Coronary artery (tissue), 2 donors: ENCODE measurements around the gene PRKCZ.

Experiments
- DNase-seq: peaks from one replicate; pipeline ENCODE4 v3.0.0-alpha.2; 2017; ENCODE audit warnings: low spot score
- H3K27ac ChIP-seq, 2 donors: fragments of 200-600 bp; sonication (generic); one replicate each; pipeline ENCODE4 v1.5.1; 2016 to 2019
- H3K4me3 ChIP-seq: fragments of 200-600 bp; sonication (generic); 2 replicates; pipeline ENCODE4 v1.5.1; 2016; ENCODE audit warnings: mild to moderate bottlenecking, moderate library complexity
- CTCF ChIP-seq: fragments of 200-600 bp; sonication (generic); IDR thresholded peaks from one replicate; pipeline ENCODE4 v1.5.1; 2019; ENCODE audit warnings: antibody characterized with exemption

PRKCZ gene

GRCh38 chr1:2068951-2069350 is 18.7 kb downstream of the PRKCZ start:
- TF ChIP-seq CTCF: no peak
- no peak overlapping the region for H3K27ac ChIP-seq
- no peak overlapping the region for H3K4me3 ChIP-seq
- no peak for DNase-seq

GRCh38 chr1:2070016-2070415 is 19.8 kb downstream of the PRKCZ start:
- Histone ChIP-seq H3K27ac (no peak overlapping the region), H3K4me3 (no peak overlapping the region)
- no peak for TF ChIP-seq CTCF
- DNase-seq: no peak

DNA sequence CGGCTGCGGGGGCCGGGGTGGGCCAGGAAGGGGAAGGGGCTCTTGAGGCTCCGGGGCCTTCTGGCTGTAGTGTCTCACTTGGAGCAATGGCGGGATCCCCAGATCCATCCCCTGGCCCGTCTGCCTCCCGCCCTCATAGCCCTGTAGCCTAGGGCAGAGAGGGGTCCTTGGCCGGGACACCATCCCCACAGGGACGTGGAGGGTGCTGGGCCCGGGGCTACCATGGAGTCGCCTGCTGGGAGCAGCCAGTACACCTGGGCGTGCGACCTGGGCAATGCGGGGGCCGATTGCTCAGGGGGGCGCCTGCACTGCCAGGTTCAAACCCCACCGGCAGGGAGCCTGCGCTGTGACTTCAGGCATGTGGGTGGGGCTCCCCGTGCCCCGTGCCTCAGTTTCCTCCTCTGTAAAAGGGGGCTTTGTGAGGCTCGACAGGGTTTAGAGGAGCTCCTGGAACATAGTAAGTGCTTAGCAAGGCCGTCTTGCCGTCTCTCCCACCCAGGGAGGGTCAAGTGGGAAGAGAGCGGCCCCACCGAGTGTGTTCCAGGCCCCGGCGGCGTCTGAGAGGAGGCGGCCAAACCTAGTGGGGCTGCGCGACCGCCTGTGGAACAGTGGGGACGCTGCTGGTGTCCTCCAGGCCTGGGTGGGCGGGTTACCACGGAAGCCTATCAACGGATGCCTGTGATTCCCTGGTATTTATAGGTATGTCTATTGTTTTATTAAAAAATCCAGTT is 20.8 kb downstream of the PRKCZ start:
- DNase-seq: no peak
- Histone ChIP-seq H3K27ac (no peak overlapping the region), H3K4me3 (no peak overlapping the region)
- TF ChIP-seq CTCF: no peak

DNA sequence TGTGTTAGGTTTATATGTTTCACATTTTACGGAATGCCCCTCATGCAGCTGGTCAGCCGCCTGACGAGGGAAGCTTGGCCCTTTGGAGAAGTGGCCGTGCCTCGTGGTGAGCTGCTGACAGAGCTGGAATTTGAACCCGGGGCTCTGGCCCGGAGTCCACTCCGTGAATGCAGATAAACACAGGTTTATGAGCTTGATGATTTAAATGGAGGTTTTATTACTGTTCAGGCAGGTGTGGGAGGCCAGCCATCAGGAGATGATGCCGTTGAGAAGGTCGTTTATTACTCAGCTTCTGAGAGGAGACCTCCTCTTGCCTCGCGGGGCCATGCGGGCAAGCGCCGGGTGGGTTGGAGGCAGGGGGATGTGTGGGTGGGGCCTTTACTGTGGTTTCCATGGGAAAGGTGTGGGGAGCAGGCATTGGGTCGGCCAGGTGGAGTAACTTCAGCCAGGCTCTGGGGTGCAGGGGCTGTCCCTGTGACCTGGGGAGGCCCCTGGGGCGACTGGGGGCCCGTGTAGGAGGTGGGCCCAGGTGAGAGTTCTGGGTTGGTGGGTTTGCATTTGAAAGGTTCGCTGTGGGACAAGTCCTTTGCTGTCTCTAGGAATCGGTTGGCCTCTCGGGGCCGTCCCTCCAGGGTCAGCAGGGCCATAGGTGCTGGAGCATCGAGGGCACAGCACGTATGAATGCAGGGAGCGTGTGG is 22.0 kb downstream of the PRKCZ start:
- no peak for DNase-seq
- Histone ChIP-seq H3K27ac (no peak overlapping the region), H3K4me3 (no peak overlapping the region)
- TF ChIP-seq CTCF: no peak

DNA sequence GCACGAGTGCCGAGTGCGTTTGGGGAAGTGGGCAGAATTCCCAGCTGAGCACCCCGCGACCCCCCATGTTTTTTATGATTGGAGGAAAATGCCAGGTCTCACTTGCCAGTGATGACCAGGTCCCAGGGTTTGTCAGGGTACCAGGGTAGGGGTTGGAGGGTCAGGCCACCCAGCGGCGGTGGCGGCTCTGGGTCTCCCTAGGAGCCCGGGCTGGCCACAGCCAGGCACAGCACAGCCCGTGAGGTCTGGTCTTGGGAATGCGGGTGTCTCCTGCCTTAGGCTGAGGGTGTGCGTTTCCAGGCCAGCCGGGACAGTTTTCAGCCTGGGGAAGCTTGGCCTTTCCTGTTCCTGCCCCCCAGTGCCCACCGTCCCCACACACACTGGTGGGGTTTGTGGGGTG is 22.7 kb downstream of the PRKCZ start:
- H3K27ac ChIP-seq: no peak overlapping the region
- TF ChIP-seq CTCF: no peak
- no peak overlapping the region for H3K4me3 ChIP-seq
- no peak for DNase-seq

DNA sequence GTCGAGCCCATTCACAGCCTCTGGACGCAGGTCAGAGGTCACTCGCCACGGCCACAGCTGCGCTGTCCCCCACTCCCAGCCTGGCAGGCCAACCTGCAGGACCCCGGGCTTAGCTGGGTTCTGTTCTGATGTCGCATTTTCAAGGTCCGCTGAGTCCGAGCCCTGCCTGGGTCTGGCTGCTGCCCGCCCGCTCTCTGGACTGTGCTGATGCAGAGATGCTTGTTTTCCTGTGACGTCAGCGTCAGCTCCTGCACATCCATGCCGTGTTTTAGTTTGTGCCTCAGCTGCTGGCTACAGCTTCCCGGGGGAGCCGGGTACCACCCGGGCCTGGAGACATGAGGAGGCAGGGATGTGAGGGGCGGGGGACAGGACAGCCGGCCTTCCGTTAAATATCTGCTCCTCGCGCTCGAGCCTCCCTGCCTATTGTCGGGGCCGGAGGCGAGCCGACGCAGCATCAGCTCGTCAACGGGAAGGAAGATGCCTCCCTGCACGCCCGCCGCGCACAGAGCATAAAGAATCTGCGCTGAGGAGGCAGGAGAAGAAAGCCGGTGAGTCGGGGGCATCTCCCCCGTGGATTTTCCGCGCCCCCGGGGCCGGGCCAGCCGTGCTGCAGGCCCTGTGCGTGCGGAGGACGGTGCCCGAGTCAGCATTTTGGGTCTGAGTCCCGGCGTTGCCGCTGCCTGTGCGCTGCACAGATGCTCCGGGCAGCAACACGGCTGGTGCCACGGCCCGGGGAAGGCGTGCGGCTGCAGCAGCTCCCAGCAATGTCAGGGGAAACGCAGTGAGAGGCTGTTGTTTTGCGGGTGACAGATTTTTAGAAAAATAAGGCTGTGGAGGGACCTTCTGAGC is 23.4 kb downstream of the PRKCZ start:
- no peak for DNase-seq
- Histone ChIP-seq H3K4me3 (peak overlapping the region; percentile 55), H3K27ac (no peak overlapping the region)
- TF ChIP-seq CTCF: no peak
